SK-N-SH (cell line): ENCODE measurements around the gene AP4M1. TPM values are rescaled to one million over a fixed set of nuclear protein-coding genes. Genes with fewer than 3 reads are reported as not detected.

Experiments used
- CTCF ChIA-PET: fragments of 300-600, 350-600 bp; formaldehyde crosslinking; extraction: SDS; loops from one replicate; lab custom pipeline; 2021; lab: Yijun Ruan, JAX
- POLR2A ChIA-PET: fragments of 350-600 bp; sonication (Branson Sonifier 250); formaldehyde crosslinking; extraction: SDS; loops from one replicate; lab custom pipeline; 2020; ENCODE audit warnings: antibody characterized with exemption, inconsistent platforms; lab: Yijun Ruan, JAX
- DNase-seq: peaks from one replicate; pipeline ENCODE4 v3.0.0; 2012
- H2AFZ ChIP-seq: fragments of 200-600 bp; sonication (generic); 2 replicates; pipeline ENCODE4 v1.8.1; 2016; ENCODE audit warnings: antibody characterized with exemption, mild to moderate bottlenecking, low read depth
- H3F3A ChIP-seq: fragments of 200-600 bp; sonication (generic); replicated peaks from 2 replicates; pipeline ENCODE3; 2016; ENCODE audit warnings: antibody characterized with exemption, mild to moderate bottlenecking; ENCODE audit not compliant: insufficient read depth
- H3K27ac ChIP-seq, 2 experiments: fragments of 200-500 bp in 1 of 2; fragments of 200-600 bp in 1 of 2; sonication (Bioruptor generic) in 1 of 2; sonication (generic), shearing (Covaris generic) in 1 of 2; 2 replicates each; pipeline versions ENCODE4 v1.5.1 to v1.6.1; 2014 to 2016; ENCODE audit warnings: low read depth in 2 of 2, inconsistent platforms in 1 of 2, low read length in 1 of 2, mild to moderate bottlenecking in 1 of 2, mixed read lengths in 1 of 2
- H3K27me3 ChIP-seq: fragments of 200-600 bp; sonication (generic), shearing (Covaris generic); 2 replicates; pipeline ENCODE4 v1.6.1; 2016; ENCODE audit warnings: mixed run types; ENCODE audit not compliant: insufficient read depth
- H3K36me3 ChIP-seq, 2 experiments: fragments of 200-500 bp in 1 of 2; fragments of 200-600 bp in 1 of 2; sonication (Bioruptor generic) in 1 of 2; sonication (generic) in 1 of 2; replicated peaks in 1 of 2; 2 replicates each; pipeline versions ENCODE3 to v1.5.1; 2014 to 2016; ENCODE audit warnings: low read length in 1 of 2, mild to moderate bottlenecking in 1 of 2; ENCODE audit not compliant: insufficient read depth in 2 of 2, control insufficient read depth in 1 of 2
- H3K4me1 ChIP-seq, 2 experiments: fragments of 200-500 bp in 1 of 2; fragments of 200-600 bp in 1 of 2; sonication (Bioruptor generic) in 1 of 2; sonication (generic), shearing (Covaris generic) in 1 of 2; 2 replicates each; pipeline versions ENCODE4 v1.5.1 to v1.6.1; 2014 to 2016; ENCODE audit warnings: low read depth in 1 of 2, low read length in 1 of 2, mixed run types in 1 of 2; ENCODE audit not compliant: insufficient read depth in 2 of 2, control insufficient read depth in 1 of 2
- H3K4me2 ChIP-seq: fragments of 200-600 bp; sonication (generic), shearing (Covaris generic); 2 replicates; pipeline ENCODE4 v1.6.1; 2017; ENCODE audit warnings: mixed run types
- H3K4me3 ChIP-seq, 2 experiments: fragments of 200-500 bp in 1 of 2; fragments of 200-600 bp in 1 of 2; sonication (Bioruptor generic) in 1 of 2; sonication (generic), shearing (Covaris generic) in 1 of 2; 2 replicates each; pipeline versions ENCODE4 v1.5.1 to v1.8.1; 2014 to 2016; ENCODE audit warnings: low read depth in 2 of 2, inconsistent platforms in 1 of 2, low read length in 1 of 2, mild to moderate bottlenecking in 1 of 2, mixed read lengths in 1 of 2, moderate library complexity in 1 of 2
- H3K79me2 ChIP-seq: fragments of 200-600 bp; sonication (generic); 2 replicates; pipeline ENCODE4 v1.8.1; 2017; ENCODE audit warnings: mild to moderate bottlenecking; ENCODE audit not compliant: insufficient read depth
- H3K9ac ChIP-seq: fragments of 200-600 bp; sonication (generic); 2 replicates; pipeline ENCODE4 v1.6.1; 2017; ENCODE audit warnings: mixed run types
- H3K9me2 ChIP-seq: fragments of 200-600 bp; sonication (generic); 2 replicates; pipeline ENCODE4 v1.6.1; 2017; ENCODE audit warnings: mixed run types
- H3K9me3 ChIP-seq: fragments of 200-600 bp; sonication (generic); 2 replicates; pipeline ENCODE4 v1.6.1; 2017; ENCODE audit warnings: mixed run types, mild to moderate bottlenecking, moderate library complexity
- H4K20me1 ChIP-seq: fragments of 200-600 bp; sonication (generic); 2 replicates; pipeline ENCODE4 v1.6.1; 2017; ENCODE audit warnings: mild to moderate bottlenecking, mixed run types; ENCODE audit not compliant: insufficient read depth
- CTCF ChIP-seq: fragments of 200-600 bp; sonication (generic); IDR thresholded peaks from 2 replicates; pipeline ENCODE4 v1.6.1; 2017; ENCODE audit warnings: antibody characterized with exemption, mild to moderate bottlenecking, moderate library complexity
- ELF1 ChIP-seq: IDR thresholded peaks from 2 replicates; pipeline ENCODE4 v1.4.0; 2012
- EP300 ChIP-seq, 2 experiments: IDR thresholded peaks; 2 replicates each; pipeline versions ENCODE4 v1.4.0 to v1.6.1; 2012; ENCODE audit warnings: borderline replicate concordance in 1 of 2, low read depth in 1 of 2, low read length in 1 of 2
- EZH2phosphoT487 ChIP-seq: fragments of 200-600 bp; sonication (generic); IDR thresholded peaks from 2 replicates; pipeline ENCODE4 v1.6.1; 2017; ENCODE audit warnings: low read depth, mixed run types, mild to moderate bottlenecking, antibody characterized with exemption, moderate library complexity, borderline replicate concordance
- FOSL2 ChIP-seq: IDR thresholded peaks from 2 replicates; pipeline ENCODE4 v1.4.0; 2012; ENCODE audit warnings: low read depth, mild to moderate bottlenecking, moderate library complexity, borderline replicate concordance
- FOXJ3 ChIP-seq: sonication (generic); formaldehyde crosslinking; IDR thresholded peaks from 2 replicates; pipeline ENCODE4 v1.5.1; 2020; ENCODE audit warnings: mild to moderate bottlenecking, missing genetic modification reagents
- FOXM1 ChIP-seq: IDR thresholded peaks from 2 replicates; pipeline ENCODE4 v1.4.0; 2012; ENCODE audit warnings: low read depth, mild to moderate bottlenecking
- MAX ChIP-seq: IDR thresholded peaks from 2 replicates; pipeline ENCODE4 v1.4.0; 2012; ENCODE audit warnings: low read depth
- NRF1 ChIP-seq: IDR thresholded peaks from 2 replicates; pipeline ENCODE4 v1.6.1; 2012; ENCODE audit warnings: low read depth, mild to moderate bottlenecking, low read length
- RFX5 ChIP-seq: IDR thresholded peaks from 2 replicates; pipeline ENCODE4 v1.6.1; 2012; ENCODE audit warnings: mild to moderate bottlenecking, improper control_type of control experiment, low read length
- SIN3A ChIP-seq: IDR thresholded peaks from 2 replicates; pipeline ENCODE4 v1.6.1; 2012; ENCODE audit warnings: low read depth, mild to moderate bottlenecking, low read length, moderate library complexity, borderline replicate concordance
- SMC3 ChIP-seq: IDR thresholded peaks from 2 replicates; pipeline ENCODE4 v1.6.1; 2012; ENCODE audit warnings: low read depth, low read length, improper control_type of control experiment
- TAF1 ChIP-seq: IDR thresholded peaks from 2 replicates; pipeline ENCODE4 v1.6.1; 2012; ENCODE audit warnings: low read depth, mild to moderate bottlenecking, low read length, moderate library complexity, borderline replicate concordance
- TCF12 ChIP-seq: IDR thresholded peaks from 2 replicates; pipeline ENCODE4 v1.4.0; 2012
- TEAD4 ChIP-seq: IDR thresholded peaks from 2 replicates; pipeline ENCODE4 v1.4.0; 2012; ENCODE audit warnings: mild to moderate bottlenecking, borderline replicate concordance; ENCODE audit not compliant: insufficient read depth
- WGBS: methylation state at CpG from one replicate; pipeline ENCODE4 v1.1.6; 2017; ENCODE audit warnings: low lambda C conversion rate; 5-methylcytosine and 5-hydroxymethylcytosine counted together
- polyA plus RNA-seq, 3 experiments: library from polyadenylated mRNA; depleted of rRNA; stranded (reverse); fragments of >200 nt; gene quantifications; 2 replicates each; pipeline ENCODE4 v1.2.3, GENCODE V29; 2012
- TF ChIP-seq, protein P1 (sequence below): IDR thresholded peaks from 2 replicates; pipeline ENCODE4 v1.4.0; 2012; ENCODE audit warnings: low read depth, borderline replicate concordance
- TF ChIP-seq, protein P2 (sequence below): fragments of 150-350 bp; IDR thresholded peaks from 2 replicates; pipeline ENCODE4 v1.6.1; 2016; ENCODE audit warnings: mild to moderate bottlenecking, low read depth, low read length
- TF ChIP-seq, protein P3 (sequence below): IDR thresholded peaks from 2 replicates; pipeline ENCODE4; 2012

Gene AP4M1
- polyA plus RNA-seq, 1 of the 3 experiments (the other 2 are of a cell fraction), result 35.0 TPM

DNA sequence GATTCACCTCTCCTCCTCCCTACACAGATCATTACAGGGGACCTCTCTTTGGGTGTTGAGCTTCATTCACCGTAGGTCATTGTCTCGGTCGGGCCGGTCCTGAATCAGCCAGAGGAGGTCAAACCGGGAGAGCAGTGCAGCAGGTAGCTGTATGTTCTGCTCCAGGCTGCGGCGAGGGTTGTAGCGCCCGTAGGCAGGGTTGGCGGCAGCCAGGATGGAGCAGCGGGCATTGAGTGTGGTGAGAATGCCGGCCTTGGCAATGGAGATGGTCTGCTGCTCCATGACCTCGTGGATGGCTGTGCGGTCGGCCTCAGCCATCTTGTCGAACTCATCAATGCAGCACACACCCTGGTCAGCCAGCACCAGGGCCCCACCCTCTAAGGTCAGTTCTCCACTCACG is 5.7 kb upstream of the AP4M1 start:
- H2AFZ ChIP-seq, result no peak overlapping the region
- no peaks in the 10 kb centered on the region for H3K27me3 ChIP-seq
- H3K9me2 ChIP-seq, result no peaks in the 10 kb centered on the region
- H3K9ac ChIP-seq, result no peak overlapping the region
- H3K9me3 ChIP-seq, result no peaks in the 10 kb centered on the region
- POLR2A ChIA-PET, result interaction anchor here (1.0 kb wide), 1 partner anchor 9 kb away, joined by 3 read pairs; no protein-coding TSS in a partner anchor
- H3K36me3 ChIP-seq, result peaks cover 86 to 89% of the 10 kb centered on the region in 2 experiments
- CTCF ChIA-PET, result interaction anchor here (0.9 to 1.2 kb wide), 2 partner anchors 13 to 116 kb away, joined by 3 read pairs; no protein-coding TSS in a partner anchor
- no peak overlapping the region for H3K4me3 ChIP-seq
- H3K4me2 ChIP-seq, result no peak overlapping the region
- DNase-seq, result no peak
- TF ChIP-seq, protein P1, sequence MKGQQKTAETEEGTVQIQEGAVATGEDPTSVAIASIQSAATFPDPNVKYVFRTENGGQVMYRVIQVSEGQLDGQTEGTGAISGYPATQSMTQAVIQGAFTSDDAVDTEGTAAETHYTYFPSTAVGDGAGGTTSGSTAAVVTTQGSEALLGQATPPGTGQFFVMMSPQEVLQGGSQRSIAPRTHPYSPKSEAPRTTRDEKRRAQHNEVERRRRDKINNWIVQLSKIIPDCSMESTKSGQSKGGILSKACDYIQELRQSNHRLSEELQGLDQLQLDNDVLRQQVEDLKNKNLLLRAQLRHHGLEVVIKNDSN, result no peak
- TF ChIP-seq EZH2phosphoT487 (no peak), CTCF (no peak), RFX5 (no peak)
- H3K27ac ChIP-seq, result no peak overlapping the region; a peak in 1 of 4 replicates
- H3F3A ChIP-seq, result peaks cover 64% of the 10 kb centered on the region
- H3K79me2 ChIP-seq, result peaks cover 89% of the 10 kb centered on the region
- 90% methylated on average over 17 of the region's 17 CpGs for WGBS
- peaks cover 18 to 59% of the 10 kb centered on the region in 2 experiments; a peak in 3 of 4 replicates for H3K4me1 ChIP-seq
- peaks cover 3% of the 10 kb centered on the region; the same call in 1 of the 2 replicates for H4K20me1 ChIP-seq

DNA sequence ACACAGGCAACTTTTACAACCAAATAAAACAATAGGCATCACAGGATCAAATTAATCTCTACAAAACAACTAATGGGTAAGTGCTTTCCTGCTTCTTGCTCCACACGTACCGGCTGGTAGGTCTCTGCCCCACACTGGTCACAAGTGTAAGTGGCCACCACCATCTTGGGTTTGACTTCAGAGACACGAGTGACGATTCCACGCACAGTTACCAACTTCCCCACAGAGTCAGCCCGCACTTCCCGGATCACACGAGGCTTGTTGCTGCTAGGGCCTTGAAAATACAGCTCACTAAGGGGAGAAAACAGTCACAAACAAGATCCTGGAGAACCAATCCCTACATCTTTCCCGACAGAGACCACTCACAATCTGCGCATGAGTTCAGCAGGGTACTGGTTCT is 2.5 kb upstream of the AP4M1 start:
- Histone ChIP-seq H3K27ac (peak overlapping the region; percentile 86 to 95; a peak in 3 of 4 replicates), H3F3A (peaks cover 54% of the 10 kb centered on the region), H3K9me2 (no peaks in the 10 kb centered on the region), H3K4me1 (peaks cover 23 to 50% of the 10 kb centered on the region in 2 experiments), H3K36me3 (peaks cover 54 to 65% of the 10 kb centered on the region in 2 experiments), H2AFZ (no peak overlapping the region), H3K9me3 (no peaks in the 10 kb centered on the region), H3K4me2 (peak overlapping the region; percentile 100), H3K4me3 (peak overlapping the region; percentile 70 to 99; a peak in 3 of 4 replicates), H3K79me2 (peaks cover 86% of the 10 kb centered on the region), H3K27me3 (no peaks in the 10 kb centered on the region)
- POLR2A ChIA-PET, result interaction anchor here (3.7 to 4.2 kb wide), 3 partner anchors 9 to 83 kb away, joined by 20 to 98 read pairs (median 70); partner anchors contain the start of genes COPS6, MBLAC1 and ZKSCAN1
- CTCF ChIA-PET, result interaction anchor here (1.3 to 5.4 kb wide), 5 partner anchors 16 to 33 kb away, joined by 3 to 74 read pairs (median 5); partner anchors contain the start of genes CNPY4 and ZNF3
- 70% methylated on average over 10 of the region's 10 CpGs for WGBS
- TF ChIP-seq, protein P1, result no peak
- no peak for TF ChIP-seq SMC3
- TF ChIP-seq FOSL2, result no peak
- TF ChIP-seq MAX, result no peak
- TF ChIP-seq CTCF, result no peak
- no peak for TF ChIP-seq RFX5
- no peak for TF ChIP-seq TAF1
- no peak for TF ChIP-seq EP300 (IDR thresholded peaks at IDR 0.05; ENCODE audit: borderline replicate concordance in 1 of 2, low read depth in 1 of 2, low read length in 1 of 2)
- TF ChIP-seq, protein P2, sequence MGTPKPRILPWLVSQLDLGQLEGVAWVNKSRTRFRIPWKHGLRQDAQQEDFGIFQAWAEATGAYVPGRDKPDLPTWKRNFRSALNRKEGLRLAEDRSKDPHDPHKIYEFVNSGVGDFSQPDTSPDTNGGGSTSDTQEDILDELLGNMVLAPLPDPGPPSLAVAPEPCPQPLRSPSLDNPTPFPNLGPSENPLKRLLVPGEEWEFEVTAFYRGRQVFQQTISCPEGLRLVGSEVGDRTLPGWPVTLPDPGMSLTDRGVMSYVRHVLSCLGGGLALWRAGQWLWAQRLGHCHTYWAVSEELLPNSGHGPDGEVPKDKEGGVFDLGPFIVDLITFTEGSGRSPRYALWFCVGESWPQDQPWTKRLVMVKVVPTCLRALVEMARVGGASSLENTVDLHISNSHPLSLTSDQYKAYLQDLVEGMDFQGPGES, result no peak
- TF ChIP-seq FOXJ3 (CRISPR knock-in tag), result no peak
- no peak for TF ChIP-seq NRF1
- TF ChIP-seq TCF12, result no peak
- TF ChIP-seq FOXM1, result no peak
- TF ChIP-seq, protein P3, sequence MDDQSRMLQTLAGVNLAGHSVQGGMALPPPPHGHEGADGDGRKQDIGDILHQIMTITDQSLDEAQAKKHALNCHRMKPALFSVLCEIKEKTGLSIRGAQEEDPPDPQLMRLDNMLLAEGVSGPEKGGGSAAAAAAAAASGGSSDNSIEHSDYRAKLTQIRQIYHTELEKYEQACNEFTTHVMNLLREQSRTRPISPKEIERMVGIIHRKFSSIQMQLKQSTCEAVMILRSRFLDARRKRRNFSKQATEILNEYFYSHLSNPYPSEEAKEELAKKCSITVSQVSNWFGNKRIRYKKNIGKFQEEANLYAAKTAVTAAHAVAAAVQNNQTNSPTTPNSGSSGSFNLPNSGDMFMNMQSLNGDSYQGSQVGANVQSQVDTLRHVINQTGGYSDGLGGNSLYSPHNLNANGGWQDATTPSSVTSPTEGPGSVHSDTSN, result no peak
- TF ChIP-seq SIN3A, result no peak
- no peak for TF ChIP-seq ELF1
- TF ChIP-seq TEAD4, result no peak
- TF ChIP-seq, all 33 proteins: peak for 0
- no peak for DNase-seq
- Histone ChIP-seq H4K20me1 (peaks cover 7% of the 10 kb centered on the region), H3K9ac (peak overlapping the region; percentile 98)
